ENCODE results near the gene CPT2. TPM values are rescaled to one million over a fixed set of nuclear protein-coding genes. Genes with fewer than 3 reads are reported as not detected.
A peak's percentile ranks its signal among the peaks of the same experiment; 100 is the strongest.

Gene CPT2
- total and polyA plus RNA-seq, 9 of the 15 experiments (the other 6 are each of a cell fraction or from before 2014, with no cell fraction given): 7.6 to 25.1 (median 16.8) TPM

DNA sequence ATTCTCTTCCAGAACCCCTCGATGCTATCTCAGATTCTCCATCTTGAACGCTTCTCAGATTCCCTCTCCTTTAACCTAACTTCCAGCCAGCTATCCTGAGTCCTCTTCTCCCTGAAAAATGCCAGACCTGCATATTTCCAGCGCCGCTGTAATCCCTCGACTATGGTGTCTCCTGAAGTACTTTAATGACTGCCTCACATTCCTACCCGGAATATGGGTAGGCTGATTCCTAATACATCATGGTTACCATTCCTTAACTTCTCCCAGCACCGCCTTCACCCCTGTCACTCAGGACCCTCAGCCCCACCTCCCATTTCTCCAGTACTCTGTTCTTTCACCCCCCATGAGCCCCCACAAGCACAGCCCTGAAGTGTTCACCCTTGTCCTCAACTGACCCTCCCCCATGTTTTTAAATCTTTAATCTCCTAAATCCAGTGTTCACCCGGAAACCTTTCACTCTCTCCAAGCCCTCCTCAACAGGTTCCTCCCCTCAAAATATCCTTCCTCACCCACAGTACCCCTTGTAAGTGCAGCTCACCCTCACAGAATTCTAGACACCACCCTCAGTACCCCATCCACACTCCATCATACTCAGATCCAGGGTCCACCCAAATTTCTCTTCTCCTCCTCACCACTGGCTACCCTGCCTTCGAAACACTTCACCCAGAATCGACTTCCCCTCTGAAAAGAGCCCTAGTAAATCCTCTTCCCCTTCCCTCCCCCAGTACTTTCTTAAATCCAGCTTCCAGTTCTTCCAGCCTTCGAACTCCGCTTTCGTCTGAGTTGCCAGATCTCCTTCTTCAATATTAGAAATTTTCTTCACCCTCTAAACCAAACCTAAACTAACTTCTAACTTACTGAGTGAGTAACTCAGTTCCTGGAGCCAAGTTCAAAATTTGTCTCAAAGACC lies 922 bp downstream of the CPT2 start:
- H3K27me3 ChIP-seq (ENCODE audit: control insufficient read depth in 2 of 2, insufficient read depth in 2 of 2, low read length in 2 of 2): no peaks in the 10 kb centered on the region
- H4K20me1 ChIP-seq (replicated peaks; ENCODE audit: control insufficient read depth, insufficient read depth, low read length): no peaks in the 10 kb centered on the region
- H3K4me3 ChIP-seq: peak overlapping the region; percentile 94
- peak overlapping the region; percentile 90 for H3K27ac ChIP-seq (ENCODE audit: extremely low read depth, low read depth, low read length)
- TSS peak; percentile 50 for BruUV-seq (replicated peaks)
- ATAC-seq (peak; percentile 3), FAIRE-seq (no peak), DNase-seq (ENCODE audit: extremely low read depth in 1 of 4, low spot score in 3 of 4) (peak in 3 of 4 experiments; percentile 33 to 60 (median 57))
- peak overlapping the region; percentile 96 for H3K4me2 ChIP-seq (ENCODE audit: insufficient read depth, low read length)
- peaks cover 11% of the 10 kb centered on the region; the same call in 1 of the 3 replicates for H3K36me3 ChIP-seq (ENCODE audit: control insufficient read depth, insufficient read depth, low read length)
- in situ Hi-C loops (cut with MboI): loop anchor here (25.0 kb wide), 1 partner anchor 285 kb away; the partner anchor contains the start of gene ECHDC2
- no peaks in the 10 kb centered on the region for H3K9me3 ChIP-seq (replicated peaks; ENCODE audit: control insufficient read depth, insufficient read depth, low read depth, low read length)
- WGBS (ENCODE audit: insufficient coverage, low coverage, missing lambda C conversion rate): 28% methylated on average over 13 of the region's 13 CpGs
- H3K9ac ChIP-seq (ENCODE audit: insufficient read depth in 1 of 2, low read depth in 2 of 2, low read length in 2 of 2): peak overlapping the region; percentile 93 to 96
- peaks cover 17% of the 10 kb centered on the region for H3K79me2 ChIP-seq (ENCODE audit: control insufficient read depth, insufficient read depth, low read length)
- peaks cover 16 to 21% of the 10 kb centered on the region in 2 experiments for H3K4me1 ChIP-seq (replicated peaks in 1 of 2; ENCODE audit: control insufficient read depth in 2 of 2, insufficient read depth in 2 of 2, low read length in 2 of 2)
- POLR2A ChIA-PET: interaction anchor here (0.8 to 2.3 kb wide), 3 partner anchors 12 to 24 kb away, joined by 3 to 14 read pairs (median 3); no protein-coding TSS in a partner anchor
- H3K9me1 ChIP-seq (ENCODE audit: control insufficient read depth, insufficient read depth, low read length): no peaks in the 10 kb centered on the region
- CTCF ChIA-PET (ENCODE audit: low intra/inter-chr PET ratio): interaction anchor here (0.6 kb wide), 1 partner anchor 35 kb away, joined by 3 read pairs; no protein-coding TSS in a partner anchor
- peak overlapping the region; percentile 90 for H2AFZ ChIP-seq (ENCODE audit: low read depth, low read length)
- intact Hi-C loops (cut with micrococcal nuclease): loop anchor here (10.0 kb wide), 1 partner anchor 197 kb away; no protein-coding TSS in a partner anchor
- 0 out of 2 replicates have a peak, but pooled peaks have one; percentile 8 for TF ChIP-seq ETV1 (tag; conservative IDR thresholded peaks at IDR 0.05; ENCODE audit: low read depth)
- TF ChIP-seq, protein P1, sequence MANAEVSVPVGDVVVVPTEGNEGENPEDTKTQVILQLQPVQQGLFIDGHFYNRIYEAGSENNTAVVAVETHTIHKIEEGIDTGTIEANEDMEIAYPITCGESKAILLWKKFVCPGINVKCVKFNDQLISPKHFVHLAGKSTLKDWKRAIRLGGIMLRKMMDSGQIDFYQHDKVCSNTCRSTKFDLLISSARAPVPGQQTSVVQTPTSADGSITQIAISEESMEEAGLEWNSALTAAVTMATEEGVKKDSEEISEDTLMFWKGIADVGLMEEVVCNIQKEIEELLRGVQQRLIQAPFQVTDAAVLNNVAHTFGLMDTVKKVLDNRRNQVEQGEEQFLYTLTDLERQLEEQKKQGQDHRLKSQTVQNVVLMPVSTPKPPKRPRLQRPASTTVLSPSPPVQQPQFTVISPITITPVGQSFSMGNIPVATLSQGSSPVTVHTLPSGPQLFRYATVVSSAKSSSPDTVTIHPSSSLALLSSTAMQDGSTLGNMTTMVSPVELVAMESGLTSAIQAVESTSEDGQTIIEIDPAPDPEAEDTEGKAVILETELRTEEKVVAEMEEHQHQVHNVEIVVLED (CRISPR knock-in tag; IDR thresholded peaks at IDR 0.05): 0 out of 2 replicates have a peak, but pooled peaks have one; percentile 15
- TF ChIP-seq, protein P2, sequence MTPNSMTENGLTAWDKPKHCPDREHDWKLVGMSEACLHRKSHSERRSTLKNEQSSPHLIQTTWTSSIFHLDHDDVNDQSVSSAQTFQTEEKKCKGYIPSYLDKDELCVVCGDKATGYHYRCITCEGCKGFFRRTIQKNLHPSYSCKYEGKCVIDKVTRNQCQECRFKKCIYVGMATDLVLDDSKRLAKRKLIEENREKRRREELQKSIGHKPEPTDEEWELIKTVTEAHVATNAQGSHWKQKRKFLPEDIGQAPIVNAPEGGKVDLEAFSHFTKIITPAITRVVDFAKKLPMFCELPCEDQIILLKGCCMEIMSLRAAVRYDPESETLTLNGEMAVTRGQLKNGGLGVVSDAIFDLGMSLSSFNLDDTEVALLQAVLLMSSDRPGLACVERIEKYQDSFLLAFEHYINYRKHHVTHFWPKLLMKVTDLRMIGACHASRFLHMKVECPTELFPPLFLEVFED (CRISPR knock-in tag; conservative IDR thresholded peaks at IDR 0.05): 0 out of 2 replicates have a peak, but pooled peaks have one; percentile 41
- TF ChIP-seq, protein P3, sequence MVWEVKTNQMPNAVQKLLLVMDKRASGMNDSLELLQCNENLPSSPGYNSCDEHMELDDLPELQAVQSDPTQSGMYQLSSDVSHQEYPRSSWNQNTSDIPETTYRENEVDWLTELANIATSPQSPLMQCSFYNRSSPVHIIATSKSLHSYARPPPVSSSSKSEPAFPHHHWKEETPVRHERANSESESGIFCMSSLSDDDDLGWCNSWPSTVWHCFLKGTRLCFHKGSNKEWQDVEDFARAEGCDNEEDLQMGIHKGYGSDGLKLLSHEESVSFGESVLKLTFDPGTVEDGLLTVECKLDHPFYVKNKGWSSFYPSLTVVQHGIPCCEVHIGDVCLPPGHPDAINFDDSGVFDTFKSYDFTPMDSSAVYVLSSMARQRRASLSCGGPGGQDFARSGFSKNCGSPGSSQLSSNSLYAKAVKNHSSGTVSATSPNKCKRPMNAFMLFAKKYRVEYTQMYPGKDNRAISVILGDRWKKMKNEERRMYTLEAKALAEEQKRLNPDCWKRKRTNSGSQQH (CRISPR knock-in tag; IDR thresholded peaks at IDR 0.05): peak; percentile 45; the same call in 1 of the 2 replicates
- TF ChIP-seq U2AF2 (optimal IDR thresholded peaks at IDR 0.05; ENCODE audit: low read depth, low read length): no peak
- TF ChIP-seq CC2D1A (IDR thresholded peaks at IDR 0.05): peak; percentile 11; the same call in 1 of the 2 replicates
- TF ChIP-seq, protein P4, sequence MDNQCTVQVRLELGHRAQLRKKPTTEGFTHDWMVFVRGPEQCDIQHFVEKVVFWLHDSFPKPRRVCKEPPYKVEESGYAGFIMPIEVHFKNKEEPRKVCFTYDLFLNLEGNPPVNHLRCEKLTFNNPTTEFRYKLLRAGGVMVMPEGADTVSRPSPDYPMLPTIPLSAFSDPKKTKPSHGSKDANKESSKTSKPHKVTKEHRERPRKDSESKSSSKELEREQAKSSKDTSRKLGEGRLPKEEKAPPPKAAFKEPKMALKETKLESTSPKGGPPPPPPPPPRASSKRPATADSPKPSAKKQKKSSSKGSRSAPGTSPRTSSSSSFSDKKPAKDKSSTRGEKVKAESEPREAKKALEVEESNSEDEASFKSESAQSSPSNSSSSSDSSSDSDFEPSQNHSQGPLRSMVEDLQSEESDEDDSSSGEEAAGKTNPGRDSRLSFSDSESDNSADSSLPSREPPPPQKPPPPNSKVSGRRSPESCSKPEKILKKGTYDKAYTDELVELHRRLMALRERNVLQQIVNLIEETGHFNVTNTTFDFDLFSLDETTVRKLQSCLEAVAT (IDR thresholded peaks at IDR 0.05): peak in 1 of 2 experiments; percentile 14; a peak in 1 of 4 replicates
- TF ChIP-seq, protein P5, sequence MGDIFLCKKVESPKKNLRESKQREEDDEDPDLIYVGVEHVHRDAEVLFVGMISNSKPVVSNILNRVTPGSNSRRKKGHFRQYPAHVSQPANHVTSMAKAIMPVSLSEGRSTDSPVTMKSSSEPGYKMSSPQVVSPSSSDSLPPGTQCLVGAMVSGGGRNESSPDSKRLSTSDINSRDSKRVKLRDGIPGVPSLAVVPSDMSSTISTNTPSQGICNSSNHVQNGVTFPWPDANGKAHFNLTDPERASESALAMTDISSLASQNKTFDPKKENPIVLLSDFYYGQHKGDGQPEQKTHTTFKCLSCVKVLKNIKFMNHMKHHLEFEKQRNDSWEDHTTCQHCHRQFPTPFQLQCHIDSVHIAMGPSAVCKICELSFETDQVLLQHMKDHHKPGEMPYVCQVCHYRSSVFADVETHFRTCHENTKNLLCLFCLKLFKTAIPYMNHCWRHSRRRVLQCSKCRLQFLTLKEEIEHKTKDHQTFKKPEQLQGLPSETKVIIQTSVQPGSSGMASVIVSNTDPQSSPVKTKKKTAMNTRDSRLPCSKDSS (IDR thresholded peaks at IDR 0.05; ENCODE audit: low read depth, partially characterized antibody): peak; percentile 8
- TF ChIP-seq, protein P6, sequence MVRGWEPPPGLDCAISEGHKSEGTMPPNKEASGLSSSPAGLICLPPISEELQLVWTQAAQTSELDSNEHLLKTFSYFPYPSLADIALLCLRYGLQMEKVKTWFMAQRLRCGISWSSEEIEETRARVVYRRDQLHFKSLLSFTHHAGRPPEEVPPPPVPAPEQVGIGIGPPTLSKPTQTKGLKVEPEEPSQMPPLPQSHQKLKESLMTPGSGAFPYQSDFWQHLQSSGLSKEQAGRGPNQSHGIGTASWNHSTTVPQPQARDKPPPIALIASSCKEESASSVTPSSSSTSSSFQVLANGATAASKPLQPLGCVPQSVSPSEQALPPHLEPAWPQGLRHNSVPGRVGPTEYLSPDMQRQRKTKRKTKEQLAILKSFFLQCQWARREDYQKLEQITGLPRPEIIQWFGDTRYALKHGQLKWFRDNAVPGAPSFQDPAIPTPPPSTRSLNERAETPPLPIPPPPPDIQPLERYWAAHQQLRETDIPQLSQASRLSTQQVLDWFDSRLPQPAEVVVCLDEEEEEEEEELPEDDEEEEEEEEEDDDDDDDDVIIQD (CRISPR knock-in tag; IDR thresholded peaks at IDR 0.05): no peak
